ENCODE measurements around the gene CXorf58. TPM values are rescaled to one million over a fixed set of nuclear protein-coding genes. Genes with fewer than 3 reads are reported as not detected.
"Not testable (repeated sequence)": the region's sequence is repeated elsewhere in the genome, so short reads cannot be mapped to it uniquely, and the experiment has no call there.

CXorf58 gene
- total RNA-seq, 1 donor from 2014 or later, result 0.32 TPM

GRCh38 chrX:23938690-23939089 is 30.9 kb downstream of the CXorf58 start:
- no peak for DNase-seq (ENCODE audit: missing footprints)
- no peak for ATAC-seq
- intact Hi-C loops (cut with DNase I), result no loop called here

GRCh38 chrX:23939203-23939602 is 31.4 kb downstream of the CXorf58 start:
- ATAC-seq, result no peak
- DNase-seq (ENCODE audit: missing footprints), result no peak
- intact Hi-C loops (cut with DNase I), result no loop called here

GRCh38 chrX:23944234-23944633 is 36.4 kb downstream of the CXorf58 start:
- DNase-seq (ENCODE audit: missing footprints) (no peak), ATAC-seq (no peak)
- intact Hi-C loops (cut with DNase I), result no loop called here

DNA sequence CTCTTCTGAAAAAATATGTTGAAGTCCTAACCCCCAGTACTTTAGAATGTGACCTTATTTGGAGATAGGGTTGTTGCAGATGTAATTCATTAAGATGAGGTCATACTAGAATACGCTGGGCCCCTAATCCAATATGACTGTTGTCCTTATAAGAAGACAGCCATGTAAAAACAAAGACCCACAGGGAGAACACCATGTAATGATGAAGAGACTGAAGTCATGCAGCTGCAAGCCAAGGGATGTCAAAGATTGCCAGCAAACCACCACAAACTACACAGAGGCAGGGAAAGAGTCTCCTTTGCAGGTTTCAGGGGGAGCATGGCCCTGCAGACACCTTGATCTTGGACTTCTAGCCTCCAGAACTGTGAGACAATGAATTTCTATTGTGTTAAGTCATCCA is 37.4 kb downstream of the CXorf58 start:
- ATAC-seq, result no peak
- no peak for DNase-seq (ENCODE audit: missing footprints)
- intact Hi-C loops (cut with DNase I), result no loop called here

- DNase-seq (ENCODE audit: missing footprints) (no peak), ATAC-seq (no peak)
- intact Hi-C loops (cut with DNase I), result no loop called here
Observed at GRCh38 chrX:23952391-23952790, 44.6 kb downstream of the CXorf58 start.

DNA sequence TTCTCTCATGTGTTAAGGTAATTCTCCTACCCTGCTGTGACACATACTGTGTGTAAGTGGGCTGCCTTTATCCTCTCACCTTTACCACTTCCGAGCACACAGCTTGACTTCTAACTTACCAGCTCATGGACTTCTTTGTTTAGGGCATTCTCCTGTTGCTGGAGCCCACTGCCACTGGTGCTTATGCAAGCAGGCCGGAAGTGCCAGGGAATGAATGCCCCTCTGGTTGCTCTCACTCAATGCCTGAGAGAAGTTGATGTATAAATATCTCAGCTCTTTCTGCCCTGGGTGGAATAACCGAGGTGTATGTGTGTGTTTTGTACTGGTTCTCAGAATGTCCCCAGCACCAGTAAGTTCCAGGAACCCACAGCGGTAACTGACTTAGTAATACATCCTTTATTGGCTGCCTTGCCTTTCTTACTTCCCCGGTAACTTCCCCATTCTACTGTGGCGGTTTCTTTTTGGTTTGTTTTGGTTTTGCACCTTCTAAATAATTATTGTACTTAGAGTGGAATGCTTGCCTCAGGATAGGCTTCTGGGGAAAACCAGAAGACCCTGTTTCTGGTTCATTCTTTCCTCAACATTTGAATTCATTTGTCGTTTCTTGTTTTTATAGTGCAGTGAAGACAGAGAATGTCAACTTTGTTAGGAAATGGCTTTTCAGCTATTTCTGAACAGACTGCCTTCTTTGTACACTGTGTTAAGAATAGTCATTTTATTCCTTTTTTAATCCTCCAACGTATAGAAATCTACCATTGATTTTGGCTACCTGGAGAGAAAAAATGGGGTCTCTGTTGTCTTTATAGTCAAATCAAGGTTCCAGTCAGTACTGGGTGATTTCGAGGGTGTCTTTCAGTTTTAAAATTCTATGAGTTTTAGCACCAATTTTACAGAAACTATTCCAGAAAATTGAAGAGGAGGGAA is 45.4 kb downstream of the CXorf58 start:
- DNase-seq (ENCODE audit: missing footprints), result no peak
- intact Hi-C loops (cut with DNase I), result no loop called here

DNA sequence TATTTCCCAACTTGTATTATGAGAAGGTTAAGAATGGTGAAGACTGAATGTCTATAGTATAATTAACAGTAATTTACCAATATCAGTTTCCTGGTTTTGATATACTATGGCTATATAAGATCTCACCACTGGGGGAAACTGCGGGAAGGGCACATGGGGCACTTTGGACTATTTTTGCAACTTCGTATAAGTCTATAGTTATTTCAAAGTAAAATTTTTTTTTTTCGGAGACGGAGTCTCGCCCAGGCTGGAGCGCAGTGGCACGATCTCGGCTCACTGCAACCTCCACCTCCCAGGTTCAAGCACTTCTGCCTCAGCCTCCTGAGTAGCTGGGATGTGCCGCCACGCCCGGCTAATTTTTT is 46.1 kb downstream of the CXorf58 start:
- intact Hi-C loops (cut with DNase I), result no loop called here
- no peak for ATAC-seq
- DNase-seq (ENCODE audit: missing footprints), result no peak

More for the DNA sequence above, 45.4 kb downstream of the CXorf58 start:
- ATAC-seq, result no peak

DNA sequence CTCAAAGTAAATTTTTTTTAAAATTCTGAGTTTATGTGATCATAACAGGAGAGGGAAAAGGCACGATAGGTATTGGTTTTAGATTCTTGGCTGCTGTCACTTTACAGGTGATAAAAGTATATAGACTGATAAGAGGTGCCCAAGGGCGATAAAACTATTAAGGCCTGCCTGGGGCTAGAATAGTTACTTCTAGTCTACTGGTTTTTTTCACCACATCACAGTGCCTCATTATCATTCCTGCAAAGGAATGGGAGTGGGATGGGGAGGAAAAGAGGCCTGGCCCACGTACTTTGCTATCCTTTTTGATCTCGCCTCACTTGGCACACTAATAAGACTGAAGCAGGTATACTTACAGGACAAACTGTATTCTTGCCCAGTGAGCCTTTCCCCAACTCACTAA is 46.6 kb downstream of the CXorf58 start:
- DNase-seq (ENCODE audit: missing footprints) (no peak), ATAC-seq (no peak)
- intact Hi-C loops (cut with DNase I), result no loop called here

DNA sequence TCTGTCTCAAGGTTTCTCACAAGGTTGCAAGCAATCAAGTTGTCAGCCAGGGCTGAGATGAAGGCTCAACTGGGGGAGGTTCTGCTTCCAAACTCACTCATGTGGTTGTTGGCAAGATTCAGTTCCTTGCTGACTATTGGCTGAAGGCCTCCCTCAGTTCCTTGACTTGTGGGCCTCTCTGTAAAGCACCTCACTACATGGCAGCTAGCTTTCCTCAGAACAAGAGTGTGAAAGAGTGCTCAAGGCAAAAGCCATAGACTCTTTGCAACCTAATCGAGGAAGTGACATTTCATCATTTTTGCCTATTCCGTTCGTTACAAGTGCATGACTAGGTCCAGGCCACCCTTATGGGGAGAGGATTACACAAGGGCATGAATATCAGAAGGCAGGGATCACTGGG is 52.0 kb downstream of the CXorf58 start:
- intact Hi-C loops (cut with DNase I), result no loop called here
- ATAC-seq (no peak), DNase-seq (ENCODE audit: missing footprints) (no peak)

DNA sequence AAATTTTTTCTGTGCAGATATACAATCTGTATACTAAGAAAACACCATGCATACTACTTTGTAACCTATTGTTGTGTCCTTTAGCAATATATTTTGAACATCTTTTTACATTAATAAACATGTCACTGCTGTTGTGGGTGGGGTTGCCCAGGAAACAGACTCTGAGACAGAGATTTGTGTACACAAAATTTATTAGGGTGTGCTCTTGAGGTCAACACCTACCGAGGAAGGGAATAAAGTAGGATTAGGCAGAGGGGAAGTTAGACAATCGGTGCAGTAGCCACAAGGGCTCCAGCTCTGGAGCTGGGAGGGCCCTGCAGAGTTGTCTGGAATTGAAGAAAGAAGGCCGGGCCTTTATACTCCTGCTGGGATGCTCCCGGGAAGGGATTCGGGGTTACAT is 56.4 kb downstream of the CXorf58 start:
- intact Hi-C loops (cut with DNase I), result no loop called here
- no peak for ATAC-seq

DNA sequence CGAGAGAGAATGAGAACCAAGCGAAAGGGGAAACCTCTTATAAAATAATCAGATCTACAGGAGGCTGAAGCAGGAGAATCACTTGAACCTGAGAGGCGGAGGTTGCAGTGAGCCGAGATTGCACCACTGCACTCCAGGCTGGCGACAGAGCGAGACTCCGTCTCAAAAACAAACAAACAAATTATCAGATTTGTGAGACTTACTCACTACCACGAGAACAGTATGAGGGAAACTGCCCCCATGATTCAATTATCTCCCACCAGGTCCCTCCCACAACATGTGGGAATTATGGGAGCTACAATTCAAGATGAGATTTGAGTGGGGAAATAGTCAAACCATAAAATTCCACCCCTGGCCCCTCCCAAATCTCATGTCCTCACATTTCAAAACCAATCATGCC is 57.8 kb downstream of the CXorf58 start:
- ATAC-seq; DNase-seq (ENCODE audit: missing footprints); intact Hi-C loops (cut with DNase I): not testable (repeated sequence)

More for the DNA sequence above, 56.4 kb downstream of the CXorf58 start:
- no peak for DNase-seq (ENCODE audit: missing footprints)

DNA sequence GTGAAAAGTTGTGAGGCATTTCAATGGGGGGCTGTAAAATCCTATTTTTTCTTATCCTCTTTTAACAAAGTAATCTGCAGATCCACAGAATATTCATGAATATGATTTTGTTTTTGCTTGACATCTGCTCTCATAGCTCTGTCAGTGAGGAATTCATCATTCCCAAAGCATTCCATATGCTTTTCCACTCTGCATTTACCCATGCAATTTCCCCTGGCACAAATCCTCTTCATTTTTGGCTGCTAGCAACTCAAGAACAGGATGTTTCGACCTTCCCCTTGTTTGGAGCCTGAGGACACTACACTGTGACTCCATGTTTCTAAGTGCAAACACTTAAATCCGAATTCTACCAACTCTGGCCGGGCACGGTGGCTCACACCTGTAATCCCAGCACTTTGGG is 70.7 kb downstream of the CXorf58 start:
- intact Hi-C loops (cut with DNase I), result no loop called here
- DNase-seq (ENCODE audit: missing footprints), result no peak
- no peak for ATAC-seq

- DNase-seq (ENCODE audit: missing footprints) (no peak), ATAC-seq (no peak)
- intact Hi-C loops (cut with DNase I), result no loop called here
Observed at GRCh38 chrX:23980011-23980441, 72.2 kb downstream of the CXorf58 start.

DNA sequence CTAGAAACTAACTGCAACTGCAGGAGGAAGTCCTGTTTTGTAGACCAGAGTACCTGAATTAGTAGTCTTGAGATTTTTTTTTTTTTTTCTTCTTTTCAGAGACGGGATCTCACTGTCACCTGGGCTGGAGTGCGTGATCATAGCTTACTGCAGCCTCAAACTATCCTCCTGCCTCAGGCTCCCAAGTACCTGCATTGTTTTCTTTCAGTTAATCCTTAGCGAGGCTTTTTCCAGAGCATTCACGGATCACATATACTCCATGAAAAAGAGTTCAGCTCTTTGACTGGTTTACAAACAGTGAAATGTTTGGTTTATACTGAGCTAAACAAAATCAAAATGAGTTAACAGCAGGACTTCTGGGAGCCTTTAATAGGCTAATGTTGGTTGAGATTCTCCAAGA is 73.4 kb downstream of the CXorf58 start:
- no peak for ATAC-seq
- DNase-seq (ENCODE audit: missing footprints), result no peak
- intact Hi-C loops (cut with DNase I), result no loop called here

GRCh38 chrX:23981711-23982110 is 73.9 kb downstream of the CXorf58 start:
- intact Hi-C loops (cut with DNase I), result no loop called here
- no peak for DNase-seq (ENCODE audit: missing footprints)
- no peak for ATAC-seq

GRCh38 chrX:23982891-23983290 is 75.1 kb downstream of the CXorf58 start:
- intact Hi-C loops (cut with DNase I), result no loop called here
- ATAC-seq (no peak), DNase-seq (ENCODE audit: missing footprints) (no peak)

Other genes with a start within 250 kb of the CXorf58 start
- 46.9 TPM for gene PRDX4, start 240.5 kb upstream of the CXorf58 start, total RNA-seq
- gene ACOT9, start 164.7 kb upstream of the CXorf58 start, total RNA-seq, result 50.1 TPM
- gene SAT1, start 124.8 kb upstream of the CXorf58 start, total RNA-seq, result 130 TPM
- gene APOO, start 68 bp upstream of the CXorf58 start, total RNA-seq, result 112 TPM
- gene KLHL15, start 119.2 kb downstream of the CXorf58 start, total RNA-seq, result 6.8 TPM
- gene EIF2S3, start 146.9 kb downstream of the CXorf58 start, total RNA-seq, result 66.8 TPM
- gene ZFX, start 241.7 kb downstream of the CXorf58 start, total RNA-seq, result 33.4 TPM